ENCODE data around the gene ADAM10.

The ADAM10 gene

DNA sequence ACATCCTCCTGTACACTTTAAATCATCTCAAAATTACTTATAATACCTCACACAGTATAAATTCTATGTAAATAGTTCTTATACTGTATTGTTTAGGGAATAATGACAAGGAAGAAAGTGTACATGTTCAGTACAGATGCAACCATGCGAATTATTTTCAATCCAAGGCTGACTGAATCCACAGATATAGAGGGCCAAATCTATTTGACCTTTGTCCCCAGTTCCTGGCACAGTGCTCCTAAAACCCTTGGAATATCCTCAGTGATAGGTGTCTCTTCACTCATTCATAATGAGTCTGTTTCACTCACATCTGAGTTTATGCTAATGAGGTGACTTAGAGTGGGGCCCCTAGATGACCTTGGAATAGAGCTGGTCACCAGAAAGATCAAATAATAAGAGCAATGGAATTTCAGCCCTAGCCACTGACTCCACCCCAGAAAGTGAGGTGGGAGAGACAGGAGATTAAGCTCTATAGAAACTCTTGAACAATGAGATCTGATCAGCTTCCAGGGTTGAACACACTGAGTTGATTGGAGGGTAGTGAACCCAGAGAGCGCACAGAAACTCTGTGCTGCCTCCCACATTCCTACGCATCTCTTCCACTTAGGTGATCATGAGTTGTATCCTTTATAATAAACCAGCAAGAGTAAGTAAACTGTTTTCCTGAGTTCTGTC lies 65.3 kb downstream of the ADAM10 start:
- Histone ChIP-seq H3K27ac (replicated peaks) (no peak overlapping the region), H3K4me3 (replicated peaks; ENCODE audit: insufficient read depth, low read length) (no peak overlapping the region), H3K27me3 (ENCODE audit: insufficient read depth, poor library complexity, severe bottlenecking) (no peaks in the 10 kb centered on the region)
- no peak for DNase-seq (ENCODE audit: low read depth in 1 of 2, low spot score in 1 of 2)
- no peak for TF ChIP-seq SPI1 (IDR thresholded peaks at IDR 0.05; ENCODE audit: borderline replicate concordance, low read depth)
- TF ChIP-seq, protein P1, sequence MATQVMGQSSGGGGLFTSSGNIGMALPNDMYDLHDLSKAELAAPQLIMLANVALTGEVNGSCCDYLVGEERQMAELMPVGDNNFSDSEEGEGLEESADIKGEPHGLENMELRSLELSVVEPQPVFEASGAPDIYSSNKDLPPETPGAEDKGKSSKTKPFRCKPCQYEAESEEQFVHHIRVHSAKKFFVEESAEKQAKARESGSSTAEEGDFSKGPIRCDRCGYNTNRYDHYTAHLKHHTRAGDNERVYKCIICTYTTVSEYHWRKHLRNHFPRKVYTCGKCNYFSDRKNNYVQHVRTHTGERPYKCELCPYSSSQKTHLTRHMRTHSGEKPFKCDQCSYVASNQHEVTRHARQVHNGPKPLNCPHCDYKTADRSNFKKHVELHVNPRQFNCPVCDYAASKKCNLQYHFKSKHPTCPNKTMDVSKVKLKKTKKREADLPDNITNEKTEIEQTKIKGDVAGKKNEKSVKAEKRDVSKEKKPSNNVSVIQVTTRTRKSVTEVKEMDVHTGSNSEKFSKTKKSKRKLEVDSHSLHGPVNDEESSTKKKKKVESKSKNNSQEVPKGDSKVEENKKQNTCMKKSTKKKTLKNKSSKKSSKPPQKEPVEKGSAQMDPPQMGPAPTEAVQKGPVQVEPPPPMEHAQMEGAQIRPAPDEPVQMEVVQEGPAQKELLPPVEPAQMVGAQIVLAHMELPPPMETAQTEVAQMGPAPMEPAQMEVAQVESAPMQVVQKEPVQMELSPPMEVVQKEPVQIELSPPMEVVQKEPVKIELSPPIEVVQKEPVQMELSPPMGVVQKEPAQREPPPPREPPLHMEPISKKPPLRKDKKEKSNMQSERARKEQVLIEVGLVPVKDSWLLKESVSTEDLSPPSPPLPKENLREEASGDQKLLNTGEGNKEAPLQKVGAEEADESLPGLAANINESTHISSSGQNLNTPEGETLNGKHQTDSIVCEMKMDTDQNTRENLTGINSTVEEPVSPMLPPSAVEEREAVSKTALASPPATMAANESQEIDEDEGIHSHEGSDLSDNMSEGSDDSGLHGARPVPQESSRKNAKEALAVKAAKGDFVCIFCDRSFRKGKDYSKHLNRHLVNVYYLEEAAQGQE (IDR thresholded peaks at IDR 0.05; ENCODE audit: insufficient replicate concordance, low read depth), result no peak
- TF ChIP-seq GABPA (IDR thresholded peaks at IDR 0.05; ENCODE audit: low read depth), result no peak
- TF ChIP-seq POLR2AphosphoS5 (IDR thresholded peaks at IDR 0.05; ENCODE audit: low read depth), result no peak
- TF ChIP-seq, protein P2, sequence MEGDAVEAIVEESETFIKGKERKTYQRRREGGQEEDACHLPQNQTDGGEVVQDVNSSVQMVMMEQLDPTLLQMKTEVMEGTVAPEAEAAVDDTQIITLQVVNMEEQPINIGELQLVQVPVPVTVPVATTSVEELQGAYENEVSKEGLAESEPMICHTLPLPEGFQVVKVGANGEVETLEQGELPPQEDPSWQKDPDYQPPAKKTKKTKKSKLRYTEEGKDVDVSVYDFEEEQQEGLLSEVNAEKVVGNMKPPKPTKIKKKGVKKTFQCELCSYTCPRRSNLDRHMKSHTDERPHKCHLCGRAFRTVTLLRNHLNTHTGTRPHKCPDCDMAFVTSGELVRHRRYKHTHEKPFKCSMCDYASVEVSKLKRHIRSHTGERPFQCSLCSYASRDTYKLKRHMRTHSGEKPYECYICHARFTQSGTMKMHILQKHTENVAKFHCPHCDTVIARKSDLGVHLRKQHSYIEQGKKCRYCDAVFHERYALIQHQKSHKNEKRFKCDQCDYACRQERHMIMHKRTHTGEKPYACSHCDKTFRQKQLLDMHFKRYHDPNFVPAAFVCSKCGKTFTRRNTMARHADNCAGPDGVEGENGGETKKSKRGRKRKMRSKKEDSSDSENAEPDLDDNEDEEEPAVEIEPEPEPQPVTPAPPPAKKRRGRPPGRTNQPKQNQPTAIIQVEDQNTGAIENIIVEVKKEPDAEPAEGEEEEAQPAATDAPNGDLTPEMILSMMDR (IDR thresholded peaks at IDR 0.05; ENCODE audit: insufficient read depth, low read length), result no peak

DNA sequence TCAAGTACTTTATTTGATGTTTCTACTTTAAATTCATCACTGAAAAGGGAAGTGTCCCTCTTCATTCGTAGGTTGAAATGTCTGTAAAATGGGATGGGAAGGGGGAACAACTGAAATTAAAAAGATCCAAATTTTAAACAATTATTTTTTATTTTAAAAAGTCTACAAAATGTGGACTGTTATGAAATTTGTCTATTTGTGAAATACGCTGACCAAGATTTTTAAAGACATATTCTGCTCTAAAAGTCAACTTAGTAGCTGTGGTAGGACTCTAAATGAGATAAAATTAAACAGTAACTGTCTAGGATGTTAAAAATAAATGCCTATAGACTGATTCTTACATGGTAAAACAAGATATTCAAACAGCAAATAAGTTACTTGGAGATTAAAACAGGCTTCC lies 67.3 kb downstream of the ADAM10 start:
- H3K27ac ChIP-seq (replicated peaks), result no peak overlapping the region
- no peak for DNase-seq (ENCODE audit: low read depth in 1 of 2, low spot score in 1 of 2)
- H3K4me3 ChIP-seq (replicated peaks; ENCODE audit: insufficient read depth, low read length), result no peak overlapping the region
- TF ChIP-seq, protein P2 (IDR thresholded peaks at IDR 0.05; ENCODE audit: insufficient read depth, low read length), result no peak
- TF ChIP-seq, protein P1 (IDR thresholded peaks at IDR 0.05; ENCODE audit: insufficient replicate concordance, low read depth), result no peak
- no peak for TF ChIP-seq SPI1 (IDR thresholded peaks at IDR 0.05; ENCODE audit: borderline replicate concordance, low read depth)
- no peak for TF ChIP-seq POLR2AphosphoS5 (IDR thresholded peaks at IDR 0.05; ENCODE audit: low read depth)
- TF ChIP-seq GABPA (IDR thresholded peaks at IDR 0.05; ENCODE audit: low read depth), result no peak
- H3K27me3 ChIP-seq (ENCODE audit: insufficient read depth, poor library complexity, severe bottlenecking), result no peaks in the 10 kb centered on the region

DNA sequence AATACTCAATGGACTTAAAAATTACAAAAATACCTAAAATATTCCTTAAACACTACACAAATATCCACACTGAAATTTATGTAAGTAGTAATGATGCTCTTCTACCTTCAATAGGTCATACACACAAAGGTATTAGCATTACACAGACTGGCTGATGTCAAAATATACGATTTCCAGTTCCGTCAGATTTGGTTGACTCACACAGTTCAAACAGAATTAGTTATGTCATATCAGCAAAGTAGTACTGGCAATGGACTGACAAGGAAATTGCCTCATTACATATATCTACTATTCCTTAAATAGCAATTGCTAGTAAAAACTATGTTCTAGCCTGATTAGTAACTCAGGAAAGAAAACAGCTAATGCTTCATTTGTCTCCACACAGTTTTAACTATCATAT lies 70.8 kb downstream of the ADAM10 start:
- DNase-seq (ENCODE audit: low read depth in 1 of 2, low spot score in 1 of 2), result no peak
- TF ChIP-seq SPI1 (IDR thresholded peaks at IDR 0.05; ENCODE audit: borderline replicate concordance, low read depth) (no peak), GABPA (IDR thresholded peaks at IDR 0.05; ENCODE audit: low read depth) (no peak), POLR2AphosphoS5 (IDR thresholded peaks at IDR 0.05; ENCODE audit: low read depth) (no peak)
- TF ChIP-seq, protein P1 (IDR thresholded peaks at IDR 0.05; ENCODE audit: insufficient replicate concordance, low read depth), result no peak
- TF ChIP-seq, protein P2 (IDR thresholded peaks at IDR 0.05; ENCODE audit: insufficient read depth, low read length), result no peak
- Histone ChIP-seq H3K27ac (replicated peaks) (no peak overlapping the region), H3K4me3 (replicated peaks; ENCODE audit: insufficient read depth, low read length) (no peak overlapping the region), H3K27me3 (ENCODE audit: insufficient read depth, poor library complexity, severe bottlenecking) (no peaks in the 10 kb centered on the region)

All from HL-60 (cell line).